GM10266 (cell line): Measurements from ENCODE around the gene SORBS1.

Experiments
- DNase-seq: peaks from one replicate; pipeline ENCODE4 v3.0.0; 2012; ENCODE audit errors: extremely low spot score
- TF ChIP-seq, protein P1 (sequence below): IDR thresholded peaks from 2 replicates; pipeline ENCODE4 v1.5.1; 2012; ENCODE audit warnings: mild to moderate bottlenecking, low read depth; ENCODE audit not compliant: control insufficient read depth, insufficient read depth; ENCODE audit errors: missing control alignments

Gene SORBS1

DNA sequence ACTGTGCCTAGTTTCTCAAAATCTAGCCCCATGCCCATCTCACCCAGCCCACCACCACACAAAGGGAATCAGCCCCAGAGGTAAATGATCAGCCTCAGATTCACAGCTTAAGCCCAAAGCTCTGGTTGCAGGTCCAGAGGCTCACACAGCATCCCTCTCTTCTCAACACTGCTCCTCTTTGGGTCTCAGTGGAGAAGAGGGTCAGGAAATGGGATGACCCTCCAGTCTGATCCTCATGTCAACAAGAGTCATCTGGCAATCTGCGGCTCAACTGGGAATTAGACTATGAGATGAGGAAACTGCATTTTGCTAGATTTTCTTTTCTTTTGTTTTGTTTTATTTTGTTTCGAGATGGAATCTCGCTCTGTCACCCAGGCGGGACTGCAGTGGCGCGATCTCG is 144.2 kb downstream of the SORBS1 start:
- DNase-seq: no peak
- TF ChIP-seq, protein P1, sequence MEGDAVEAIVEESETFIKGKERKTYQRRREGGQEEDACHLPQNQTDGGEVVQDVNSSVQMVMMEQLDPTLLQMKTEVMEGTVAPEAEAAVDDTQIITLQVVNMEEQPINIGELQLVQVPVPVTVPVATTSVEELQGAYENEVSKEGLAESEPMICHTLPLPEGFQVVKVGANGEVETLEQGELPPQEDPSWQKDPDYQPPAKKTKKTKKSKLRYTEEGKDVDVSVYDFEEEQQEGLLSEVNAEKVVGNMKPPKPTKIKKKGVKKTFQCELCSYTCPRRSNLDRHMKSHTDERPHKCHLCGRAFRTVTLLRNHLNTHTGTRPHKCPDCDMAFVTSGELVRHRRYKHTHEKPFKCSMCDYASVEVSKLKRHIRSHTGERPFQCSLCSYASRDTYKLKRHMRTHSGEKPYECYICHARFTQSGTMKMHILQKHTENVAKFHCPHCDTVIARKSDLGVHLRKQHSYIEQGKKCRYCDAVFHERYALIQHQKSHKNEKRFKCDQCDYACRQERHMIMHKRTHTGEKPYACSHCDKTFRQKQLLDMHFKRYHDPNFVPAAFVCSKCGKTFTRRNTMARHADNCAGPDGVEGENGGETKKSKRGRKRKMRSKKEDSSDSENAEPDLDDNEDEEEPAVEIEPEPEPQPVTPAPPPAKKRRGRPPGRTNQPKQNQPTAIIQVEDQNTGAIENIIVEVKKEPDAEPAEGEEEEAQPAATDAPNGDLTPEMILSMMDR: no peak

DNA sequence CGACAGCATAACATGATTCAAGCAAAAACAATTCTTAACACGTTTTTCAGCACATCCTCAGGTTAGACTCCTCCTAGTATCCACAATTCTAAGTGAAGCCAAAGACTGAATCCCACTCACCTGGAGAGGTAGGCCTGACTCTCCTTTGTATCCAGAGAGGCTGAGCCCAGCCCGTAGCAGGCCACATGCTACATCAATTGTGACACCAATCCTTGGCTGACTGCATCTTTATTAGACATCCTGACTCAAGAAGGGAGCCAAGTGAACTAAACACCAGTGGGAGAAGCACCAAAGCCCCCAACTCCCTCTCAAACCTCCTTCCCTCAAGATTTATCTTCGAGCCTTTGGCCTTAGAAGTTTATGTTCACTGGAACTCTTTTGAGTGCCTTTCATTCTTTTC is 144.9 kb downstream of the SORBS1 start:
- TF ChIP-seq, protein P1: no peak
- no peak for DNase-seq

DNA sequence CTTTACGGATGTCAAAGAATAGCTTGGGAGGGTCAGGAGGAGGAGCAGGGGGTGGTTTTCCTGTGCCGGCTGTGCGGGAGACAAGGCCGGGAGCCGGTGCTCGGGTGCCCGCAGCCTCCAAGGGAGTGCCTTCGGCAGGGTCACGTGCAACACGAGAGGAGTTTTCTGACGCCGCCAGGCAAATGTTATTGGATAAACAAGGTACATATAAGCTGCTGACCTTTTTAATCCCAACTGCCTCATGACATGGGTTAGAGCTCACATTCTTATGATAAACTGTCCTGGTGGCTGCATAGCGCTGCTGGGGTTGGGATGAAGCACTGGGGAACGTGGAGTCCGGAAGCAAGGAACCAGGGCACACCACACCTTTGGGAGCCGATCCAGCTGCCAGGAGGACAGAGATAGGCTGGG is 145.5 kb downstream of the SORBS1 start:
- DNase-seq: no peak
- TF ChIP-seq, protein P1: no peak

DNA sequence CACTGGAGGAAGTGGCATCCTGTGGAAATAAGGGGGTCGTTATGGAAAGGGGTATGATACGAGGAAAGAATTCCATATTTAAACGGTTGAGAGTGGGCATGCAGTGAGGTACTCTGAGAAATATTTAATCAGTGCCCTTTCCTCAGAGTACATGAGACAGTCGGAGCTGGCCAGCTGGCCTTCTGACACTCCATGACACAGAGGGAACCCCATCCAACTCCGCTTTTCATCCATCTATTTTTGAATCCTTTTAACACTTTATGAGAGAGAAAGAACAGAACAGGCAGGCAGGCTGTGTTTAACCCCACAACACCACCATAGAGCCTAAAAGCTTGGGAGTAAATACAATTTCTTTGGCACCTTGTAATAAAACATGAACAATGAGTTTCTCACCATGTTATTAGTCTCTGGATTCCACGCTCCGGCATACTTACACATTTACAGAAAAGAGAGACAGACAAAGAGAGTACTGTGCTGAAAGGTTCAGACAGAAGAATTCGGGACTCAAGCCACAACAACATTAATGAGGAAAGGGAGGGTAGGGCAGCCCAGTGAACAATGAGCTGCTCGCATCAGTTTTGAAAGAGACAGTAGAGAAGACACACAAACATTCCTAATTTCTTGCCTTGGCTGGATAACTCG is 146.2 kb downstream of the SORBS1 start:
- no peak for DNase-seq
- TF ChIP-seq, protein P1: no peak

DNA sequence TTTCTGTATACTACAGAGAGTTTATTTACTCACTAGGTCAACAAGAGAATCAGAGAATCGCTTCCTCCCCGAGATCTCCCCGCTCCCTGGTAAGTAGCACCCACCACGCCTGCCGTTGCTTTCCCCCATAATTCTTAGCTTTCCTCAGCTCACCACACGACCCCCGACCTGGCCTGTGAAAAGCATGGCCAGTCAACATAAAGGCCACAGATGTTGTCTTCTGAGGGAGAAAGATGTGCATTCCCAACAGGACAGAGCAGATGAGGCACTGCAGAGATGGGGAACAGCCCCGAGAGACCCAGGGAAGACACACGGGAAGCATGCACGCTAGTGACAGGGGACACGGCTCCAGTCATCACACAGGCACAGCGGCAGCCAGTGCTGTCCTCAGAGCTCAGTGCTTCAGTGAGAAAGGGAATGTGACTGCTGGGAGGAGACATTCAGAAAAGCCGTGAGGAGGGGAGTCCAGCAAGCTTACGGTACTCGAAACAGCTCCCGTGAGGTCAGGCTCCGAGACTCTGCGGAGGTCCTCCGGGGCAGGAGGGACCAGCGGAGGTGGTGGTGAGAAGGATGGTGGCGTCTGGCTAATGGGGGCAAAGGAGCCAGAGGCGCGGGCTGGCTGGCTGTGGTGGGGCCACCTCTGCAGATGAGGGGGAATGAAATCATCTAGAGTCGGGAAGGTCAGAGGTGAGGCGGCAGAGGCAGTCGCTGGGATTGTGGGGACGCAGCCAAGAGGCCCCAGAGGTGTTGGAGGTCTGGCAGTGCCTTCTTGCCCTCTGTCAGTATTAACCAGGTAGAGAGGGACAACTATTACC is 146.9 kb downstream of the SORBS1 start:
- TF ChIP-seq, protein P1: no peak
- DNase-seq: no peak

DNA sequence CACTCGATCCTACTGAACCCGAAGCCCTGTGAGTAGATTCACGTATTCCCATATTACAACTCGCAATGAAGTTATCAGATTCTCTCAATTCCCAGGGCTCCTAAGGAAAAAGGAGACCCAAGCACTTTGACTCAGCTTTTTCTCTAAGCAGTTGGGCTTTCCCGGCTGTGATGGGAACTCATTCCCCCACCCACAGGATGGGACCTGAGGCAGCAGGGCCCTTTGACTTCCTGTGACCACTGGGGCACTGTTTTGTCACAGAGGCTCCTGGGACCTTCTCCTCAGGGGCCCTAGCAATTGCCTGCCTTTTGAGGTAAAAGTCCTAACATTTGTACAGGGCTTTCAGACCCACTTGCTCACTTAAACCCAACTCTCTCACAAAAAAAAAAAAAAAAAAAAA is 147.6 kb downstream of the SORBS1 start:
- DNase-seq: no peak
- TF ChIP-seq, protein P1: no peak

DNA sequence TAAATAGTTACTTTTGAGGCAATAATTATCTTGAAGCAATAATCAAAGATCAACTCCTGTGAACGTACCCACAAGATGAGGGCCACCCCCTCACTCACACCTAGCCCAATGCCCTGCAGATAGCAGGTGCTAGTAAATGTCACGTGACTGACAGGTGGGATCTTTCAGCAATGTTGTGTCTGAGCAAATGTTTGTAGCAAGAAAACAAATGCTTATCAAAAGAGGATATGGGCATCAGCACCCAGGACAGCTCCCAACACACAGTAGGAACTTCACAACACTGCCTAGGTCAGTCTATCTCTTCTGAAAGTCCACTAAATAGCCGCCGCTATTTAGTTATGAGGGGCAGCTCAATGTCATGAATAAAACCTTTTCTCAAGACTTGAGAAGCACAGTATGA is 149.5 kb downstream of the SORBS1 start:
- no peak for DNase-seq
- TF ChIP-seq, protein P1: no peak
